Suppressor macrophage treated with lipopolysaccharide for 1 hour (primary cell): Measurements from ENCODE around the gene TBCD.
A peak's percentile ranks its signal among the peaks of the same experiment; 100 is the strongest.
"Not testable (repeated sequence)": the region's sequence is repeated elsewhere in the genome, so short reads cannot be mapped to it uniquely, and the experiment has no call there.

Experiments
- DNase-seq, 3 donors: peaks; one replicate each; pipeline ENCODE4 v3.0.0-alpha.2; 2020 to 2022

Gene TBCD

GRCh38 chr17:82729479-82730260 is 22.2 kb upstream of the TBCD start:
- no peak for DNase-seq

DNA sequence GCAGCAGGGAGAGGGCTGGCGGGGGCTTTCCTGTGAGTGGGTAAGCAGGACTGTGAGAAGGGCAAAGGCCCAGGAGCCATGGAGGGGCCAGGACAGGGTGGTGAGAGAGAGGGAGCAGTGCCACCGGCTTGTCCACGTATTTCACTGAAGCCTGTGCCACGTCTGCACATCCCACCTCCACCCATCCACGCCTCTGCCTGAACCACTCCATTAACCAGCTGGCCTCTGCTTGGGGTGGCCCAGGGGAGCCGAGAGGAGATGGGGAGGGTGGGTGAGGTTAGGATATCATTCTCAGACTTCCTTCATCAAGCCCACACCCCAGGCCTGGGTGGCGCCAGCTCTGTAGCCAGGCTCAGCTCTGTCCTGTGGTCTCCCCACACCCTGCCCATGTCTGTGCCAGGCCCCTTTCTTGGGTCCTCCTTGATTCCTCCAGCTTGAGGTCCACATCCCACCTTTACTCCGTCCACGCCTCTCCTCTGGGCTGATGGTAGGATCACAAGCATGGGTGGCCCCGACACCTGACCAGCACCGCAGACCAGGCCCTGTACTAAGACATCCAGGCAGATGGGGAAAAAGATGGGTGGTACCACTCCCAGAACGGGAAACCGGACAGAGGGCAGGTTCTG is 19.6 kb upstream of the TBCD start:
- no peak for DNase-seq

DNA sequence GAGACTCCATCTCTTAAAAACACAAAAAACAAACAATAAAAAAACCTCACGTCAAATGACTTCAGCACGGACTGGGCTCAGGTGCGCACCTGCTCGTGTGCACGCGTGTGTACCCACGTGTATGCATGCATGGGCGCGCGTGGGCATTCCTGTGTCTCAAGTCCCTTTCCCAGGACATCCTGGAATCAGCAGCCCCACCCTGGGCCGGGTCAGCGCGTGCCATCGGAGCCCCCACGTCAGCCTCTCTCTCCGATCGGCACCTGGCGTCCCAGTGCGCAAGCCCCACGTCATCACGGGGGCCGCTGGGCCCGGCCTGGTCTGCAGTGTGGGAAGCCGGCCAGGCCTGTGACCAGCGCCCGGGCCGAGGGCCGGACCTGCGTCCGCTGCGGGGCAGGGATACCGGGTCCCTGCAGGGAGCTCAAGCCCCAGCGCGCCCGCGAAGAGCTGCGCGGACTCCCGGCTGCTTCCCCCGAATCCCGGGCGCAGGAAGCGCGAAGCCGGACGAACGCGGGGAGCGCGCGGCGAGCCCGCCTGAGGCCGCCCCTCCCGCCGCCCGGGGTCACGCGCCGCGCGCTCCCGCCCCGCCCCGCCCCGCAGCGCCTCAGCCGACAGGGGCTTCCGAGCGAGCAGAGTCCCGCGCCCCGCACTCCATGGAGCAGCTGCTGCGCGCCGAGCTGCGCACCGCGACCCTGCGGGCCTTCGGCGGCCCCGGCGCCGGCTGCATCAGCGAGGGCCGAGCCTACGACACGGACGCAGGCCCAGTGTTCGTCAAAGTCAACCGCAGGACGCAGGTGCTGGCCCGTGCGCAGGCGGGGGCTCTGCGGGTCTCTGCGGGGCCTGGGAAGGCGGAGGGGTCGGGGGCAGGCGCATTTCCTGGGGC is 16.6 kb upstream of the TBCD start, which contains the start of gene FN3K:
Gene FN3K, plus strand, starts transcription at position 629 of the 880 bp plus-strand sequence. Its CDS starts 22 bp downstream, at position 651.
- peak; percentile 30 to 69 (median 37) for DNase-seq

GRCh38 chr17:82736511-82737185 is 15.2 kb upstream of the TBCD start:
- DNase-seq: no peak

- DNase-seq: no peak
These were observed 13.6 kb upstream of the TBCD start for GRCh38 chr17:82737967-82738877.

DNA sequence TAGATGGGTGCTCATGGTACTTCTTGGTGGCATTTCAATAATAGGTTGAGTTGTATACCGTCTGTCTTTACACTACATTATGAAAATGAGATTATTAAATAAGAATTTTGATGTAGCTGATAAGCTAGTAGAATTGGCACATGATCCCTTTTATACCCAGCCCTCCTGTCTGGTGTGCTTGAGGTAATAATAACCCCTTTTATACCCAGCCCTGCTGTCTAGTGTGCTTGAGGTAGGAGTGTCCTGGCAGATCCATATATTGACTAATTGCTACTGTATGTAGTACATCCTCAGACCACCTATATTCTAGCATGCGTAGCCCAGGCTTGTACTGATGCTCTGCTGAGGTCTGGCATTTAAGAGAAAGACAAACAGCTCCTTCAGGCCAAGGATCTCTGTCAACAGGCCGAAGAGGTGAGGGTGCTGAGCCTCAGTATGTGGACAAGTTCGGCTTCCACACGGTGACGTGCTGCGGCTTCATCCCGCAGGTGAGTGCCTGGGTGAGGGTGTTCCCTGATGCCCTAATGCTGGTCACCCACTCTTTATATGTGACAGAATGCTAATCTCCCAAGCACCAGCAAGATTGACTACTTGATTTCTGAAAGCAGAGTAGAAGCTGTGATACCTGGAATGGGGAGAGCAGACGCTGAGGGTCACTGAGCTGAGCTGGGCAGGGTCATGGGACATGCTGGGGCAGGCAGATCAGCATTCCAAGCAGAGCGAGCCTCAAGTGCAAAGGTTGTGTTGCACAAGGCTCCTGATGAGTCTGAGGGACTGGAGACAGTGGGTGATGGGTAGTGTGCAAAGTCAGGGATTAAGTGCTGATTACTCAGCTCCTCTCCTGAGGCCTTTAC is 10.7 kb upstream of the TBCD start:
- no peak for DNase-seq

DNA sequence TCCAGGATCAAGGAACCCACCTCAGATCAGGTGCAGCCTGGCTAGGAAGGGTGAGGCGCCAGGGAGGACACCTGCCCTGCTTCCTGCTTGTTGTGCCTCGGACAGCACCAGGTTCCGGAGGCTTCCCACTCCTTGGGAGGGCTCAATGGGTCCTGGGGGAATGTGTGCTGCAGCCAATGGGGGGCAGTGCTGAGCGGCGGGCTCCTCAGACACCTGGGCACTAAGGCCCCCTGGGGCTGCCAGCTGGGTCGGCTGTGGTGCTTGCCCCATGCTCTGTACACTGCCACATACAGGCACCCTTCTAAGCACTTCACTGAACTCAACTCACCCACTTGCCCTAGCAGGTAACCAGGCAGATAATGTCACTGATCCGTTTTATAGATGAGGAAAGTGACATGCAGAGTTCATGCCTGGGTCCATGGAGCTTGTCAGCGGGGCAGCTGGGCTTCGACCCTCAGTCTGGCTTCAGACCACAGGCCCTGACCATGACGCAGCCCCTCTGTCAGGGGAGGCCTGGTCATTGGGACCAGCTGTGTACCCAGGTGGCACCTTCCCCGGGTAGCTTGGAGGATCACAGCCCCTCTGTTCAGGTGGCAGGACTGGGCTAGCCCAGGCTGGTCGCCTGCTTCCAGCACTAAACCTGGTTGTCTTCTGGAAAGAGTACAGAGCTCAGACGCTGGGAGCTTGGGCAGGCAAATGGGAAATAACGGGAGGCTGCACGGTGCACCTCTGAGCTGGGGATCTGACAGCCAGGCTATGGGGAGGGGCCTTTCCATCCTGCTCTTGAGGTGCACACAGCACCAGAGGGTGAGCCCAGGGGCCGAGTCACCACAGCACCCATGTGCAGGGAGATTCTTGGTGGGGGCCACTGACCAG is 8.3 kb upstream of the TBCD start:
- DNase-seq: no peak

DNA sequence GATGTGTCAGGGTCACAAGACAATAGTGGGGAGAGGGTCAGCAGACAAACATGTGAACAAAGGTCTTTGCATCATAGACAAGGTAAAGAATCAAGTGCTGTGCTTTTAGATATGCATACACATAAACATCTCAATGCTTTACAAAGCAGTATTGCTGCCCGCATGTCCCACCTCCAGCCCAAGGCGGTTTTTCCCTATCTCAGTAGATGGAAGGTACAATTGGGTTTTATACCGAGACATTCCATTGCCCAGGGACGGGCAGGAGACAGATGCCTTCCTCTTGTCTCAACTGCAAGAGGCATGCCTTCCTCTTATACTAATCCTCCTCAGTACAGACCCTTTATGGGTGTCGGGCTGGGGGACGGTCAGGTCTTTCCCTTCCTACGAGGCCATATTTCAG is 7.1 kb upstream of the TBCD start:
- DNase-seq: not testable (repeated sequence)

DNA sequence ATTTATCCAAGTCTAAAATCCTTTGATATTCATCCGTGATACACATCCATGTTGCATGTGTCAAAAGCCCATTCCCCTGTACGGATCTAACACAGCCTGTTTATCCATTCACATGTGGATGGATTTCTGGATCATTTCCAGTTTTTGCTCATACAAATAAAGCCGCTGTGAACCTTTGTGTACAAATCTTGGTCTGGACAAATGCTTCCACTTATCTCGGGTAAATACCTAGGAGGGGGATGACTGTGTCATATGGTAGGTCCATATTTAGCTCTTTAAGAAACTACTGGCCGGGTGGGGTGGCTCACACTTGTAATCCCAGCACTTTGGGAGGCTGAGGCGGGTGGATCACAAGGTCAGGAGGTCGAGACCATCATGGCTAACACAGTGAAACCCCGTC is 6.3 kb upstream of the TBCD start:
- DNase-seq: no peak

- DNase-seq: no peak
These were observed 3.1 kb upstream of the TBCD start for GRCh38 chr17:82748756-82749155.

DNA sequence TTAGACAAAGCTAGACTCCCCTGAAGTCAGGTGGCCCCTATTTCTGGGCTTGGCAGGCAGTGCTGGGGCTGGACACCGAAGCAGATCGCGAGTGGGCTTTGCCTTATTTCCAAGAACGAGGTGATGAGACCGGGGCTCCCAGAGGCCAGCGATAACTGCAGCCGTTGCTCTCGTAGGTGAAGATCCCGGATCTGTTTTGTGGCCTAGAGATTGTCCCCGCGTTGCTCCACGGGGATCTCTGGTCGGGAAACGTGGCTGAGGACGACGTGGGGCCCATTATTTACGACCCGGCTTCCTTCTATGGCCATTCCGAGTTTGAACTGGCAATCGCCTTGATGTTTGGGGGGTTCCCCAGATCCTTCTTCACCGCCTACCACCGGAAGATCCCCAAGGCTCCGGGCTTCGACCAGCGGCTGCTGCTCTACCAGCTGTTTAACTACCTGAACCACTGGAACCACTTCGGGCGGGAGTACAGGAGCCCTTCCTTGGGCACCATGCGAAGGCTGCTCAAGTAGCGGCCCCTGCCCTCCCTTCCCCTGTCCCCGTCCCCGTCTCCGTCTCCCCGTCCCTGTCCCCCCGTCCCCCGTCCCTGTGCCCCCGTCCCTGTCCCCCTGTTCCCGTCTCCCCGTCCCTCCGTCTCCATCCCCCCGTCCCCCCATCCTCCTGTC is 1.5 kb upstream of the TBCD start:
- peak in 1 of 3 donors; percentile 44 for DNase-seq

- DNase-seq: no peak
These were observed 694 bp upstream of the TBCD start for GRCh38 chr17:82751171-82751570.

GRCh38 chr17:82752371-82753200 is 721 bp downstream of the TBCD start:
- peak; percentile 17 to 62 (median 27) for DNase-seq

- no peak for DNase-seq
These were observed 1.3 kb downstream of the TBCD start for GRCh38 chr17:82753201-82753464.

GRCh38 chr17:82754297-82755208 is 2.7 kb downstream of the TBCD start:
- DNase-seq: no peak

GRCh38 chr17:82756166-82756565 is 4.3 kb downstream of the TBCD start:
- no peak for DNase-seq

DNA sequence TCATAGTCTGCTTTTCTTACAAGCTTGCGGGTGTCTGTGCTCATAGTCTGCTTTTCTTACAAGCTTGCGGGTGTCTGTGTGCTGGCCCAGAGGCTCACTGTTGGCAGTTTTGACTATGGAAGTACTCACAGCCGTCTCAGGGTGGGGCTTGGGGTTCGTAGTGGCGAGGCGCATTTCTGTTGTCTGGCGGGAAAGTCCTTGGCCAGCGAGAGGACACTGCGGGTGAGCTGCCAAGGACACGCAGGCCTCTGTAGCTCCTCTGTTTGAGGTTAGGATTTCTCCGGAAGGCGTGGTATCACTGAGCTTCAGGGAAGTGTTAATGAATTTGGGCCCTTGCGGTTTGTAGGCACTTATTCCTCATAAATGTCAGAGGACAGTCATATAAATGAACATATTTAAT is 13.5 kb downstream of the TBCD start:
- DNase-seq: no peak
